GM18502 (cell line): ENCODE measurements around the gene FAM174B.

Source experiments
- ATAC-seq: cut with Tn5 transposase; IDR thresholded peaks from one replicate; pipeline ENCODE4 v1.9.1; 2021; ENCODE audit warnings: mild to moderate bottlenecking; ENCODE audit not compliant: unreplicated experiment, poor library complexity

The FAM174B gene

DNA sequence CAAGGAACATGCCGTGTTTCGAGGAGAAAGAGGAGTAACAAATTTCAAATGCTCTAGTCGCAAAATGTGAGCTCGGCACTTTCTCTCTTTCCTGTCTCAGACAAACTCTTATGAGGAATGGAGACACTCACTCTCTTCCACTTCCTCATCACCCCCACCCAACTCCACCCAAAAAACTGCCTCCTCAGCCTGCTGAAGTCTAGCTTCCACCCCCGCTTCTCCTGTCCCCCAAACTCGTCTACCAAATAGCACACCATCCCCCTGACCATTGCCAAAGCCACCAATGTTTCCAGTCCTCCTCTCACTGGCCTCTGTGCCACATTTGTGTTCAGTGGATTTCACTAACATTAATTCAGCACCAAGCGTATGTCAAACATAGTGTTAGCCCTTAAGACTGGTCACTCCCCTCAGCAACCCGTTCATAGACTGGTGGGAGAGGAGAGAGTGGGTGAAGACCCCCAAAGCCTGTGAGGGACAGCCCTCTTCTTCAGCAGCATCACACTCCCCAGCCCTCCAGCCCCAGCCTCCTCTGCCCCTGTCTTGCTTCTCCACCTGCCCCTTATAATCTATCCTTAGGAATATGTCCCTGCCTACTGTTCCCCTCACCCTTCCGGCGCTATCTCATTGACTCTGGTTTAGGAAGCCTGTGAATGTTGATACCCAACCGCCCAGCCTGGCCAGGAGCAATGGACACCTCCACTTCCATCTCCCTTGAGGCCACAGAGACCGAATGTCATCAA, 77.3 kb downstream of the FAM174B start:
- ATAC-seq, result no peak

DNA sequence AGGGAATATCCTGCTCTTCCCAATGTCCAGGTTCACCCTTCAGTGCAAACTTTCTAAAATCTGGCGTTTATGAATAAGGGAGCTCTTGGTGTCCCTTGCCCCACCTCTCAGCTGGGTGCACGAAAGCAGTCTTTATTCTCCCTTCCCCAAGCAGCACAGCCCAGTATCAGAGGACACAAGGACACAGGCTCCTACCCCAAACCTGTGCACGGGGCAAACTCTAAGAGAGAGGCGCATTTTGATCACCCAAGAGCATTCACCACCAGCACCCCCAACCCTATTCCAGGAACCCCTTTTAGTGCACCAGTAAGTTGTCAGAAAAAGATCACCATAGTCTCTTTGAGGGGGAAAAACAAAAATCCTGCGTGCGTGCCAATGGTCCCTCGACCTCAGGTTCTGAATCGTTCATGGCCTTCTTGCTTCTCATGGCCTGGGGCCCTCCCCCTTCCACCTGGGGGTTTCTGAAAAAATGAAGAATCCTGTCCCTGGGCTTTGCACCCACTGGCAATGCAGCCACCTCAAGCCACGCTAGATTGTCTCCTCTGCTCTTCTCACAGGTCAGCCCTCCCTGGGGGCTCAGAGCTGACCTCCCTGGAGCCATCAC, 78.9 kb downstream of the FAM174B start:
- ATAC-seq, result no peak

DNA sequence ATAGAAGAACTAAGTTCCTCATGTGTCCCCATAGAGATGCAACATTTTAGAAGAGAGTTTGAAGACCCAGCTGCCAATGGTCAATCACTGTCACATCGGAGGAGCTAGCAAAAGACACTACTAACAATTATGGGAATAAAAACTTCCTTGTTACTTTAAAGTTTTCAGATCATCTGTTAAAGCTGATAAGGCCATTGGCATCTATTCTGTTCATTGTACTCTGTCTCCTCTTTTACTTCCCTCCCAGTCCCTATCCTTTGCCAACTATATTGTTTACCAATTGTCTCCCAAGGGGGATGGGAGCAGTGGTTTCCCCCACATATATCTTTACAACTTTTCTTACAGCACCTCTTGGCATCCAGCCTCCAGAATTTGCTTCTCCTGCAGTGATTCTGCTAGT, 81.0 kb downstream of the FAM174B start:
- no peak for ATAC-seq

DNA sequence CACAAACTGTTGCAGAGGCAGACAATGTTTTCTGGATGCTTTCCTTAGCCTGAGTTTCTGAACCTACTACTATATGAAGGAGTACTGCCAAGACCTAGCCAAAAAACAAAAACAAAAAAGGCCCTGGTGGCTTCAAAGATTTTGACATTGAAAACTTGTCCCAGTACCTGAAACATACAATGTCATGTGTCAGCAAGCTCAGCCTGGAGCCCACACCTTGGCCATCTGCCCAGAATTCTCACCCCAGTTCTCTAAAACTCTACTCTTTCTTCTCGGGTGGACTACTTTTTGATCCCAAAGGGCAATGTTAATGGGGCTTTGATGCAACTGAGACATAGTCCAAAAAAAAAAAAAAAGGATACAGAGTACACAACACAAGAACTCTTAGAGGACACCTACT, 81.4 kb downstream of the FAM174B start:
- ATAC-seq, result no peak

DNA sequence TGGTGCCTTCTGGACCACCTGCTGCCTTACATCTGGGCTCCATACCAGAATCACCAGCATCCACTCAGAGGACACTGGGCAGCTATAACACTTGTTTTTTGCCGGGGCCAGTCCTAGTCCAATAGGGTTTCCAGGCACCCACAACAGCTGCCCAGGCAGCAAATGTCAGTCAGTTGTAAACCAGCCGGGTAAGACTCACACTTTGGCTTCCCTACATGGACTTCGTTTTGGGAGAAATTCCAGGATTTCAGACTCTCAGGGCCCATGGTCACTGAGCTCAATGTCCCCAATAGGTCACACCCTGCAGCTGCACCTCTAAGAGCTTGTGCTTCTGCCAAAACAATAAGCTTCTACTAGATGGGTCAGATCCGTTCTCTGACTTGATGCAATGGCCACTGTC, 83.8 kb downstream of the FAM174B start:
- ATAC-seq, result no peak

DNA sequence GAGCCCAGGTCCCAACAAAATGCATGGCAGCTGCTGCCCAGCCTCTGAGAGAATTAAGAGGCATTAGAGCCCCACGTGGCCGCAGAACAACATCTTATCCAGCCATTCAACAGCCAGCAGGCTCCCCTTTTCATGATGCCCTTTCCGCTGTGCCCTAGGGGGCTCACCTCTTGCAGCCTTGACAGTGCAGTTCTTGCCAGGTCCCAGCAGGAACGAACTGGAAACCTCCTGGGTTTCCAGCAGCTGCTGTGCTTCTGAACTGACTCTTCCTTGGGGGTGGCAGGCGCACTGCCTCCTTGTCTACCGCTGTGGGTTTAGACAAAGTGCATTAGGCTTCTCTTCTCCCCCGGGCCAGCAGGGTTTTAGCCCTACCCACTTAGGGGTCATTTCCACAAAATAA, 85.2 kb downstream of the FAM174B start:
- no peak for ATAC-seq

DNA sequence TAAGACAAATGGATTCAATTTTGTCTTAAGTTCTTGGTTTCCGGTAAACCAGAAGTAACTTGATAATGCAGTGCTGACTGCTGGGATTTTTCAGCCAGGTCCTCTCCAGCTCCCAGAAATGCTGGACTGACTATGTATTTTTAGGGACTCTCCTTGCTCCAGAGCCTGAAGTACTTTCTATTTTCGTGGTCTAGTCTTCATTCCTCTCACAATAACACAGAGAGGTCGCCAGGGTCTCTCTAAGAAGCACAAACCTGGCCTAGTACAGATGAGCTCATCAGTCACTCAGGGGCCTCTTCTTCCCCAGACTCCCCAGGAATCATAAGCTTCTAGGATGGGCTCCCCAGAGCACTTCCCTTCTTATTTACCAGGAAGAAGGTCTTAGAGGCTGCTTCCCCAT, 85.8 kb downstream of the FAM174B start:
- ATAC-seq, result no peak
